PC-3 (cell line): ENCODE results near the gene SHISA2. TPM values are rescaled to one million over a fixed set of nuclear protein-coding genes. Genes with fewer than 3 reads are reported as not detected.
"Not testable (repeated sequence)": the region's sequence is repeated elsewhere in the genome, so short reads cannot be mapped to it uniquely, and the experiment has no call there.

Experiments
- ATAC-seq: fragments of 200-7000 bp; cut with Tn5 transposase; 2 replicates; pipeline ENCODE4 v1.9.1; 2020; ENCODE audit warnings: mild to moderate bottlenecking, moderate library complexity
- BruUV-seq: library from RNA; stranded (reverse); fragments of 400-500 nt; replicated peaks from 2 replicates; lab custom pipeline; 2021; lab: Mats Ljungman, UMichigan
- CTCF ChIA-PET: fragments of 300-600 bp; sonication (Branson Sonifier 250); formaldehyde crosslinking; loops from one replicate; lab custom pipeline; 2022; ENCODE audit warnings: antibody characterized with exemption; lab: Charles Lee
- POLR2A ChIA-PET: fragments of 300-600 bp; sonication (Branson Sonifier 250); formaldehyde crosslinking; loops from one replicate; lab custom pipeline; 2022; ENCODE audit warnings: antibody characterized with exemption; ENCODE audit not compliant: unreplicated experiment; lab: Charles Lee
- DNase-seq: peaks from one replicate; pipeline ENCODE4 v3.0.0-alpha.2; 2015
- H2AFZ ChIP-seq: fragments of 300-600 bp; sonication (generic); 2 replicates; pipeline ENCODE4 v1.6.0; 2016; ENCODE audit warnings: antibody characterized with exemption, low read length
- H3F3A ChIP-seq: fragments of 300-600 bp; sonication (generic); one replicate; pipeline ENCODE4 v1.6.0; 2017; ENCODE audit warnings: antibody characterized with exemption, low read length, control low read depth, mild to moderate bottlenecking; ENCODE audit not compliant: unreplicated experiment
- H3K27ac ChIP-seq: fragments of 300-600 bp; sonication (generic); 2 replicates; pipeline ENCODE4 v1.5.1; 2016; ENCODE audit warnings: mild to moderate bottlenecking, low read length
- H3K27me3 ChIP-seq: fragments of 300-600 bp; sonication (generic); 2 replicates; pipeline ENCODE4 v1.6.1; 2016; ENCODE audit warnings: low read length, mixed read lengths
- H3K36me3 ChIP-seq: fragments of 300-600 bp; sonication (generic); 2 replicates; pipeline ENCODE4 v1.6.1; 2016; ENCODE audit warnings: low read depth, mixed run types, low read length, mixed read lengths
- H3K4me1 ChIP-seq: fragments of 300-600 bp; sonication (generic); 2 replicates; pipeline ENCODE4 v1.5.1; 2016; ENCODE audit warnings: low read length; ENCODE audit not compliant: insufficient read depth
- H3K4me2 ChIP-seq: fragments of 300-600 bp; sonication (generic); 2 replicates; pipeline ENCODE4 v1.6.0; 2016; ENCODE audit warnings: low read length
- H3K4me3 ChIP-seq: fragments of 300-600 bp; sonication (generic); 2 replicates; pipeline ENCODE4 v1.5.1; 2016; ENCODE audit warnings: mild to moderate bottlenecking, low read length, mixed read lengths
- H3K79me2 ChIP-seq: fragments of 300-600 bp; sonication (generic); 2 replicates; pipeline ENCODE4 v1.6.1; 2017; ENCODE audit warnings: low read length, mixed read lengths
- H3K9ac ChIP-seq: fragments of 300-600 bp; sonication (generic); 2 replicates; pipeline ENCODE4 v1.6.0; 2016; ENCODE audit warnings: mild to moderate bottlenecking, low read length
- H3K9me2 ChIP-seq: fragments of 300-600 bp; sonication (generic); replicated peaks from 2 replicates; pipeline ENCODE4 v1.6.1; 2016; ENCODE audit warnings: mixed run types, low read length, mixed read lengths
- H3K9me3 ChIP-seq: fragments of 300-600 bp; sonication (generic); 2 replicates; pipeline ENCODE4 v1.6.1; 2016; ENCODE audit warnings: low read length, mixed read lengths
- H4K20me1 ChIP-seq: fragments of 300-600 bp; sonication (generic); 2 replicates; pipeline ENCODE4 v1.6.1; 2016; ENCODE audit warnings: low read length, mixed read lengths
- CTCF ChIP-seq: fragments of 300-600 bp; sonication (generic); conservative IDR thresholded peaks from 2 replicates; pipeline ENCODE4 v1.5.1; 2017; ENCODE audit warnings: antibody characterized with exemption, low read depth, mild to moderate bottlenecking, low read length
- EZH2 ChIP-seq: fragments of 300-600 bp; sonication (generic); IDR thresholded peaks from one replicate; pipeline ENCODE4 v1.6.1; 2017; ENCODE audit warnings: antibody characterized with exemption, mild to moderate bottlenecking, low read length; ENCODE audit not compliant: unreplicated experiment
- EZH2phosphoT487 ChIP-seq: fragments of 300-600 bp; sonication (generic); IDR thresholded peaks from 2 replicates; pipeline ENCODE4 v1.6.1; 2018; ENCODE audit warnings: mild to moderate bottlenecking, antibody characterized with exemption, low read length, borderline replicate concordance
- intact Hi-C: fragments of 100-400 bp; cut with micrococcal nuclease; formaldehyde crosslinking; loops from 2 replicates; pipeline ENCODE4 v1.9.0; 2023
- total RNA-seq: library from RNA; depleted of rRNA; stranded (reverse); fragments of >200 nt; gene quantifications from 2 replicates; pipeline ENCODE4 v1.2.3, GENCODE V29; 2014

Gene SHISA2
- total RNA-seq, 1 experiment from 2014 or later, result 7.8 TPM

GRCh38 chr13:26067601-26068000 is 15.8 kb upstream of the SHISA2 start:
- Histone ChIP-seq H3K4me1 (peaks cover 2% of the 10 kb centered on the region), H3K27me3 (no peaks in the 10 kb centered on the region), H2AFZ (no peak overlapping the region), H4K20me1 (no peaks in the 10 kb centered on the region), H3K27ac (no peak overlapping the region), H3K9me2 (no peaks in the 10 kb centered on the region), H3F3A (no peaks in the 10 kb centered on the region), H3K4me2 (no peak overlapping the region), H3K79me2 (no peaks in the 10 kb centered on the region), H3K36me3 (no peaks in the 10 kb centered on the region), H3K9ac (no peak overlapping the region), H3K4me3 (no peak overlapping the region), H3K9me3 (no peaks in the 10 kb centered on the region)
- intact Hi-C loops, result loop anchor here (10.0 kb wide), 1 partner anchor 293 kb away; no protein-coding TSS in a partner anchor
- CTCF ChIA-PET, result no interaction called here
- ATAC-seq (no peak), DNase-seq (peak; percentile 35)
- POLR2A ChIA-PET, result no interaction called here
- no peak for TF ChIP-seq EZH2phosphoT487
- TF ChIP-seq EZH2, result no peak
- no peak for TF ChIP-seq CTCF
- BruUV-seq, result no TSS peak

- BruUV-seq, H3K9me3 ChIP-seq, H3K4me2 ChIP-seq, H3K36me3 ChIP-seq, H3K4me3 ChIP-seq, H3K27me3 ChIP-seq, H3K9me2 ChIP-seq, H2AFZ ChIP-seq, H3F3A ChIP-seq, POLR2A ChIA-PET, H3K27ac ChIP-seq, H4K20me1 ChIP-seq, DNase-seq, ATAC-seq, H3K79me2 ChIP-seq, H3K9ac ChIP-seq, CTCF ChIA-PET: not testable (repeated sequence)
- intact Hi-C loops, result loop anchor here (10.0 kb wide), 1 partner anchor 292 kb away; no protein-coding TSS in a partner anchor
- peaks cover 11% of the 10 kb centered on the region for H3K4me1 ChIP-seq
Measured at GRCh38 chr13:26066492-26066891, 14.7 kb upstream of the SHISA2 start.

- no peaks in the 10 kb centered on the region for H3K27me3 ChIP-seq
- no TSS peak for BruUV-seq
- peak overlapping the region; percentile 54 for H3K4me2 ChIP-seq
- H4K20me1 ChIP-seq, result no peaks in the 10 kb centered on the region
- no peaks in the 10 kb centered on the region for H3K9me2 ChIP-seq
- ChIA-PET POLR2A (no interaction called here), CTCF (interaction anchor here (1.2 to 1.3 kb wide), 2 partner anchors 14 to 233 kb away, joined by 6 to 10 read pairs; no protein-coding TSS in a partner anchor)
- H3K4me1 ChIP-seq, result peaks cover 22% of the 10 kb centered on the region
- no peaks in the 10 kb centered on the region for H3F3A ChIP-seq
- H3K36me3 ChIP-seq, result no peaks in the 10 kb centered on the region
- TF ChIP-seq EZH2phosphoT487 (no peak), CTCF (peak; percentile 90)
- no peak overlapping the region; the same call in 1 of the 2 replicates for H3K9ac ChIP-seq
- intact Hi-C loops, result loop anchor here (1.0 to 10.0 kb wide), 7 partner anchors 41 to 489 kb away; no protein-coding TSS in a partner anchor
- peak; percentile 76 for DNase-seq
- H3K27ac ChIP-seq, result 0 out of 2 replicates have a peak overlapping the region, but pooled peaks have one; percentile 40
- ATAC-seq, result peak; percentile 66
- H2AFZ ChIP-seq, result no peak overlapping the region
- H3K9me3 ChIP-seq, result no peaks in the 10 kb centered on the region
- no peak overlapping the region for H3K4me3 ChIP-seq
- no peaks in the 10 kb centered on the region for H3K79me2 ChIP-seq
Measured at GRCh38 chr13:26062853-26063444, 11.1 kb upstream of the SHISA2 start.
